ENCODE data around the gene CLASRP. TPM values are rescaled to one million over a fixed set of nuclear protein-coding genes. Genes with fewer than 3 reads are reported as not detected.

Gene CLASRP
- total RNA-seq, 1 donor from 2014 or later = 51.8 TPM

DNA sequence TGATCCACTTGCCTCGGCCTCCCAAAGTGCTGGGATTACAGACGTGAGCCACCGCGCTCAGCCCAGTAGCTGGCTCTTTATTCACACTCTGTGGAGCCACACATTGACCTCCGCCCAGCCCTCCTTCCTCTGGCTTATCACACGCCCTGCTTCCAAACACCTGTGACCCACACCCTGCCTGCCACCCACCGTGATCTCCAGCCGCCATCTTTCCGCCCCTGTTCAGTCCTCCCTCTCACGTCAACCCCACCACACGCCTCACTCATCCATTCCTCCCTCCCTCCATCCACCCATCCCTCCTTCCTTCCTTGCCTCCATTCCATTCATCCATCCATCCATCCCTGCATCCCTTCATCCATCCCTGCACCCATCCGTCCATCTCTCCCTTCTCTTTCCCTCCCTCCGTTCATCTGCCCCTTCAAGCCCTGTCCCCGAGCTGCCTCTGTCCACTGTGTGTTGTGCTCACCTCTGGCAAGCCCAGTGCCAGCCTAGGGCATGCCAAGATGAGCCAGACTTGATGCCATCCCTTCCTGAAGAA, 19.8 kb downstream of the CLASRP start:
- no peak for DNase-seq (ENCODE audit: low read depth)

DNA sequence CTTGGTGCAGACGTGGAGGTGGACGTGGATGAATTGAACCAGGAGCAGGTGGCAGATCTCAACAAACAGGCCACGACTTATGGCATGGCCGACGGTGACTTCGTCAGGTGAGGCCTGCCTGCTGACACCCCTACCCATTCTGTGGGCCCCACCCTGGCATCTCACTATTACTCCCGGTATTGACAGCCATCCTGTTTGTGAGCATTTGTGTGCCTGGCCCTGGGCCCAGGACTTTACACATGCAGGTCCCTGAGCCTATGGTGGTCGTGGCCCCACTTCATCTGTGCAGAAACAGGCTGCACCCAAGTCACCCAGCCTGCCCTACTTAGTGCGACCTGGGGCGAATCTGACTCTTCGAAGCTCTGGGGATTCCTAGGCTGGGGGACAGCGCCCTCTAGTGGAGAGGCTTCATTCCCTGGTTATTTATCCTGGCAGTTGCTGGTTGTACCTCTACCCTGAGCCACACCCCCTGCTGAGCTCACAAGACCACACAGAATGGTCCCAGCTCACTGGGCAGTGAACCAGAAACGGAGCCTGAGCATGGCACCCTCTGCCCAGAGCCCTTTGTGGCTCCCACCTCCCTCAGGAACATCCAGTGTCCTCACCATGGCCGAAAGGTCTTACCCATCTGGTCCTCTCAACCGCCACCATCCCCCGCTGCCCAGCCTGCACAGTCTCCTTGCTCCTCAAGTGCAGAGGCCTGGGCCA, 20.6 kb downstream of the CLASRP start:
- DNase-seq (ENCODE audit: low read depth) = peak; percentile 73

DNA sequence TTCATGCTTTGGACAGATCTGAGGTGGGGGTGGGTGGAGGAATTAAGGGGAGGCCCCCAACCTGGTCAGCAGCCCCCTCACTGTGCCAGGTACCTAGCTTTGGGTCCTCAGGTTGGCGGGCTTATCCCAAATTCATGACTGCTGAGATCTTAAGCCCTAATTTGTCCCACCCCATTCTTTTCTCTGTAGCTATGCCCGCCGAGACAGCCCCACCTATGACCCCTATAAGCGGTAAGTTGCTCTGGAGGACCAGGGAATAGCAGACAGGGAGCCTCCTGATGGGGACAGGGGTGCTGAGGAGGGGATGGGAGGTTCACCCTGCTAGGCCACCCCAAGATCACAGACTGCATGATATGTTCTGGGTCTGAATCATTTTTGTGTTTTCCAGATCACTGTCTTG, 23.1 kb downstream of the CLASRP start:
- DNase-seq (ENCODE audit: low read depth) = no peak

DNA sequence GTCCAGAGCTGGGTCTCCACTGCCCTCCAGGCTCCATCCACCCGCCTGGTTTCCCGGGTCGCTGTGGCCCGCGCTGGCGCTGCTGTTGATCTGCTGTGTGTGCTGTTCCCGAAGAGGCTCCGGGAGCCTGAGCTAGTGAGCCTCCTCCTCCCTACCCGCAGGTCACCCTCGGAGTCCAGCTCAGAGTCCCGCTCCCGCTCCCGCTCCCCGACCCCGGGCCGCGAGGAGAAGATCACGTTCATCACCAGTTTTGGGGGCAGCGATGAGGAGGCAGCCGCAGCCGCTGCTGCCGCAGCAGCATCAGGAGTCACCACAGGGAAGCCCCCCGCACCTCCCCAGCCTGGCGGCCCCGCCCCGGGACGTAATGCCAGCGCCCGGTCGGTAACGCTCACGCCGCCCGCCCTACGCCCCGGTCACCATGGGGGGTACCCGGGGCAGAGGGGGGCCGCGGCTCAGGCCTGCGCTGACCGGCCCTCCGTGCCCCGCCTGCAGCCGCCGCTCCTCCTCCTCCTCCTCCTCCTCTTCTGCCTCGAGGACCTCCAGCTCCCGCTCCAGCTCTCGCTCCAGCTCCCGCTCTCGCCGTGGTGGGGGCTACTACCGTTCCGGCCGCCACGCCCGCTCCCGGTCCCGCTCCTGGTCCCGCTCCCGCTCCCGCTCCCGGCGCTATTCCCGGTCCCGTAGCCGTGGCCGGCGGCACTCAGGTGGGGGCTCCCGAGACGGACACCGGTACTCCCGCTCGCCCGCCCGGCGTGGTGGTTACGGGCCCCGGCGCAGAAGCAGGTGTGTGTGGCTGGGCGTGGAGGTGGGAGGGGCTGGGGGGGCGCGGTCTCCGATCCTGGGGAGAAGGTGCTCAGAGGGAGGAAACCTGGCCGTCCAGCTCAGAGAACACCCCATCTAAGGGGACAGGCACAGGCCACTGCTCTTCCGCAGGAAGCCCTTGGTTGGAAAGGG, 25.3 kb downstream of the CLASRP start:
- no peak for DNase-seq (ENCODE audit: low read depth)

DNA sequence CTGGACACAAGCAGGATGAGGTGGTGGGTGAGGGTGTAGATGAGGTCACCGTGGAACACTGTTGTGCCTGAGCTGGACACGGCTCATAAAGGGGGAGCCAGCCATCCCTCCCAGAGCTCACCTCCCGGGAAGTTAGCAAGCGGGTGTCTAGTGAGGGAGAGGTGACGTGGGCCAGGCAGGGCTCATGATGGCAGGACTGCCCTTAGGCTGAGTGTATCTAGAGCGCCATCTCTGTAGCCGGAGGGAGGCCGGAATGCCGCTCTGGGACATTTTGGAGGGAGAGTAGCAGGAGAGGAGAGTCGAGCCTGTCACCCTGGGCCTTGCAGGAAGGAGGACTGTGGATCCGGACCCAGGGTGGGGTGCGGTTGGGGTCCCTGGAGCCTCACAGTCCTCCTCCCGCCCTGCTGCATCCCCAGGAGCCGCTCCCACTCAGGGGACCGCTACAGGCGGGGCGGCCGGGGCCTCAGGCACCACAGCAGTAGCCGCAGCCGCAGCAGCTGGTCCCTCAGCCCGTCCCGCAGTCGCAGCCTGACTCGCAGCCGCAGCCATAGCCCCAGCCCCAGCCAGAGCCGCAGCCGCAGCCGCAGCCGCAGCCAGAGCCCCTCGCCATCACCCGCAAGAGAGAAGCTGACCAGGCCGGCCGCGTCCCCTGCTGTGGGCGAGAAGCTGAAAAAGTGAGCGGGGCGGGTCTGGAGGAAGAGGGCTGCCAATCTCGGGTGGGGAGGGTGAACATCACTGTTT, 28.2 kb downstream of the CLASRP start:
- DNase-seq (ENCODE audit: low read depth) = no peak

DNA sequence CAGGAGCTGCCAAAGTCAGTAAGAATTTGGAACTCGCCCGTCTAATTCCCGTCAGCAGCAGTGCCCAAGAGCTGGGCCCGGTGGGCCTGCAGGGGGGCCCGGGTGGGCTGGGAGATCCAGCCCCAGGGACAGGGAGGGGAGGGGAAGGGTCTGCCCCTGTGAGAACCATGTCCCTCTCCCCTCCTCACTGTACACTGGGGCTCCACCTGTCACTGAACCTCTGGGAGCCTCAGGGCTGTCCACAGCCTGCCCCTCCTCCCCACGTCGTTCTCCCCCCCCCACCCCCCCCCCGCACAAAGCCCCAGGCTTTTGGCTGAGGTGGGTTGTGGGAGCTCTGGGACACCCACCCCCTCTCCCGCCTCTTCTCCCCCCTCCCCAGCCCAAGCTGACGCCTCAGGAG, 29.2 kb downstream of the CLASRP start:
- DNase-seq (ENCODE audit: low read depth) = no peak

DNA sequence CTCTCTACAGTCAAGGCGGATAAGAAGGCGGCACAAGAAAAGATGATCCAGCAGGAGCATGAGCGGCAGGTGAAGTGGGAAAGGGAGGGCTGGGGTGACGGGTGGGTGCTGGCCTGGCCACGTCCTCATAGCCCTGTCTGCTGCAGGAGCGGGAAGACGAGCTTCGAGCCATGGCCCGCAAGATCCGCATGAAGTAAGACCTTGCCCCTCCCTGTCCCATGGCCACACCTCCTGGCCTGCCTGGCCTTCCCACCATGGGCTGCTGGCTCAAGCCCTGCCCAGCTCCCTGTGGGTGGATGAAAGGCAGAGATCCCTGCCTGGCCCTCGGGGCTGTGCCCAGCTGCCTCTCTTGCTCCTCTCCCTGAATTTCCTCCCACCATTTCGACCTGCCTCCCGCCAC, 30.2 kb downstream of the CLASRP start:
- DNase-seq (ENCODE audit: low read depth) = no peak

DNA sequence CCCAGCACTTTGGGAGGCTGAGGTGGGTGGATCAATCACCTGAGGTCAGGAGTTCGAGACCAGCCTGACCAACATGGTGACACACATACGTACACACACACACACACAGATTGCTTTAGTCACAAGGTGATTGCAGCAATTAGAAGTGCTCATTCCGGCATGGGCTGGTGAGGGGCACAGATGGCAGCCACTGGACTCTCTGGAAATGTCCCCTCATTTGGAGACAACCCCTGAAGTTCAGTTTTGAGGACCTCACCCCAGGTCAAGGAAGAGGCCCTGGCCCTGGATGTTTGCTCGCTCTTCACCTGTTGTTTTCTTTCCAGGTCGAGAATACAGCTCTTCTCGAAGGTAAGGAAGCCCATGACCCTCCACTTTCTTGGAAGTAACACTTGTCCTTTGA, 31.4 kb downstream of the CLASRP start:
- DNase-seq (ENCODE audit: low read depth) = no peak

DNA sequence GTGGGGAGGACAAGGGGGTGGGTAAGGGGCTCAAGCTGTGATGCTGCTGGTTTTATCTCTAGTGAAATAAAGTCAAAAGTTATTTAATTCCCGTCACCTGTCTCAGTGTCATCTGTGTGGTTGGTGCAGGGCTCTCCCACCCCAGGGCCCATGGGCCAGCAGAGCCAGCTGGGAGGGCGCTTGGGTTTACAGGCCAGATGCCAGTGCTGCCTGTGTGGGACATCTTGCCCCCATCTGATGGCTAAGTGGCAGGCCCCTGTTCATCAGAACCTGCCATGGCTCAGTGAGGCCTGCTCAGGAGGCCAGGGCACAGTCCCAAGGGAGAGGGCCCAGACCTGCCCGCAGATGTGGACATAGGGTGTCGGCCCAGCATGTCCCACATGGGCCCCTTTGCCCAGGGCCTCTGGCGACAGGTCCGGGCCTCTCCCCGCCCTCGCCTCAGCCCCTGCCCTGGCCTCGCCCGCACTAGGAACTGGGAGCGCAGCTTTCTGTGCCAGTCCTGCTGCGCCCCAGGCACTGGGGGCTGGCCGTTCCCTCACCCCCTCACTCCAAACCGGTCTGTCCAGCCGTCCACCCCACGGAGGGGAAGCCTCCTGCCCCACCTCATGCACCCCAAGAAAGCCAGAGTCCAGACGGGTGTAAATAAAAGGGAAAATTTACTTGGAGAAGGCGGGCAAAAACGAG, 32.2 kb downstream of the CLASRP start:
- no peak for DNase-seq (ENCODE audit: low read depth)

DNA sequence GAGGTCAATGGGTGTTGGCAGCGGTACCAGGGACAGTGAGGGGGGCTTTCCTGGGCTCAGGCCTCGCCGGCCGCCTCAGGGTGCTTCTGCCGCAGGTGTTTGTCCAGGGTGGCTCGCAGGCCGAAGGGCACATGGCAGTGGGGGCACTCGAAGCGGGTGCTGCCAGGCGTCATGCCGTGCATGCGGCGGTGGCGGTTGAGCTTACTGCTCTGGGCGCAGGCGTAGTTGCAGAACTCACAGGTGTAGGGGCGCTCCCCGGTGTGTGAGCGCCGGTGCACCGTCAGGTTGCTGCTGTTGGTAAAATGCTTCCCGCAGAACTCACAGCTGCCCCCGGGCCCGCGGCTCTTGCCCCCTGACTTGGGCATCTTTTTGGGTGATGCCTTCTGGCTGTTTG, 32.7 kb downstream of the CLASRP start:
- no peak for DNase-seq (ENCODE audit: low read depth)

DNA sequence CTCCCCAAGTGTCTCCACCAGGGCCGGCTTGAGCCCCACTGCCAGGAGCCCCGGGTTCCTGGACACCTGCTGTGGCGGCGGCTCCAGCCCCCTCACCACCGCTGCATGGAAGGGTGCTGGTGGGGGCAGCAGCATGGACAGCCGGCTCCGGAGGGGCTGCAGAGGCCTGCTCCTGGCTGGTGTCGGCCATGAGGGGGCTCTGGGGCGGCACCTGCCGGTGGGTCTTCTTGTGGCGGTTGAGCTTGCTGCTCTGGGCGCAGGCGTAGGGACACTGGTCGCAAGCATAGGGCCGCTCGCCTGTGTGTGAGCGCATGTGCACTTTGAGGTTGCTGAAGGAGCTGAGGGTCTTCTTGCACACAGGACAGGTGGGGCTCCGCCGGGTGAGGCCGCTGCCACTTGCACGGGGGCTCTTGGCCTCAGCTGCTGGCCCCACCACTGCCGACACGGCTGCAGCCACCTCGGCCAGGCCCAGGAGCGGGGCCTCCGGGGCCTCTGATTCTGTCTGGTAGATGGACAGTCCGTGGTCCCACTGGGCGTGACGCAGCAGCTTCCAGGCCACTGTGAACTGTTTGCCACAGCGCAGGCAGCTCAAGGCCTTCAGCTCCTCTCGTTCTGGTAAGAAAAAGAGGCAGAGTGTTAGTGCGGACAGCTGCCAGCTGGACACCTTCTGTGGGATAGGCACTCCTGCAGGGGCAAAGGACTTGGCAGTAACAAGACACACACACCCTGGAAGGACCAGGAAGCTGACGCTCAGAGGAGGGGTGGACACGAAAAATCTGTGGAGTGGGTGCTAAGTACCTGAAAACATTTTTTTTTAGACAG, 33.3 kb downstream of the CLASRP start:
- DNase-seq (ENCODE audit: low read depth) = no peak

DNA sequence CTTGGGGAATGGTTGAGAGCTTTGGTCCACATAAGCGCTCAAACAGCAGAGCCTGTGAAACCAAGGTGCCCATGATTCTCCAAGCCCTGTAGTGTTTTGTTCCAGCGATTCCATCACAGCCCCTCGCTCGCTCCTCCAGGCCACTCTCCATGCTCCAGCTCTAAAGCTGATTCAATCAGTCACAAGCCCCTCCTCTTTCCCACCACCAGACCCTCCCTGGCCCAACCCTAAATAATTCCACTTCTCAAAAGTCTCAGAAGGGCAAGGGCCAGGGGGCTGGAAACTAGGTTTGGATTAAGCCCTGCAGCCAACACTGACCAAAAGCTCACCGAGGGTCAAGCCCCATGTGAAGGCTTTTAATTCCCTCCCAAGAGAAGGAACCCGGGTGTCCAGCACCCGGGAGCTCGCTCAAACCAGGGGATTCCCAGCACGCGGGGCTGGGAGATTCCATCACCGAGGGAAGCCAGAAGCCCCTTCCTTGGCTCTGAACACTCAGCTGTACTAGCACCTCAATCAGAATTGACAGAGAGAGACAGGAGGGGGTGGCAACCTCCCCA, 36.0 kb downstream of the CLASRP start:
- DNase-seq (ENCODE audit: low read depth) = no peak

DNA sequence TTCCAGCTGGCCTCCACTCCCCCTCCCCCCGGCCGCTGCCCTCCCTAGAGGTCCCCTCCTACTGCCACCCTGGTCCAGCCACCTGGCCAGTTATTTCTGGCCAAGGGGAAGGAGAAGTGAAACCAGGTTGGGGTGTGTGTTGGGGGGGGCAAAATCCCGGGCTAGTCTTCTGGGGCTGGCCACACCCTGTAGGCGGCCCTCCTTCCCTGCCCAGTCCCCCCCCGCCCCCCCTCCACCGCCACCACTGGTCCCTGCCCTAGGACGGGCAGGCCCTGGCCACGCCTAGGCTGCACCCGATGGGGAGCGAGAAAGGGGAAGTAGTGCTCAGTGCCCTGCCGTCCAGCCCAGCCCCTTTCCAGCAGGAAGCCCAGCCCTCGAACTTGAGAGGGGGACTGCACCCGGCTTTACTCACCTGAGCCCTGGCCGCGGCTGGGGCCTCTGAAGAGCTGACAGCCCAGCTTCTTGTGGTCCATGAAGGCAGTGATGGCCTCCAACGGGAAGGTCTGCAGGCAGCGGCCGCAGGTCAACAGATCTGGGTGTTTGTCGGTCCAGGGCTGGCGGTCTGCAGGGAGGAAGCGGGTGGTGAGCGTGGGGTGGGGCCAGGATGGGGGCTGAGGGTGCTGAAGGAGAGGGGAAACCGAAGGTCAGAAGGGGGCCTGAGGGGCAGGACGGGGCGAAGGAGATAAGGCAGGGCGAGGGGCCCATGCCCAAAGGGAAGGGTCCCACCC, 36.6 kb downstream of the CLASRP start:
- DNase-seq (ENCODE audit: low read depth) = peak; percentile 35

DNA sequence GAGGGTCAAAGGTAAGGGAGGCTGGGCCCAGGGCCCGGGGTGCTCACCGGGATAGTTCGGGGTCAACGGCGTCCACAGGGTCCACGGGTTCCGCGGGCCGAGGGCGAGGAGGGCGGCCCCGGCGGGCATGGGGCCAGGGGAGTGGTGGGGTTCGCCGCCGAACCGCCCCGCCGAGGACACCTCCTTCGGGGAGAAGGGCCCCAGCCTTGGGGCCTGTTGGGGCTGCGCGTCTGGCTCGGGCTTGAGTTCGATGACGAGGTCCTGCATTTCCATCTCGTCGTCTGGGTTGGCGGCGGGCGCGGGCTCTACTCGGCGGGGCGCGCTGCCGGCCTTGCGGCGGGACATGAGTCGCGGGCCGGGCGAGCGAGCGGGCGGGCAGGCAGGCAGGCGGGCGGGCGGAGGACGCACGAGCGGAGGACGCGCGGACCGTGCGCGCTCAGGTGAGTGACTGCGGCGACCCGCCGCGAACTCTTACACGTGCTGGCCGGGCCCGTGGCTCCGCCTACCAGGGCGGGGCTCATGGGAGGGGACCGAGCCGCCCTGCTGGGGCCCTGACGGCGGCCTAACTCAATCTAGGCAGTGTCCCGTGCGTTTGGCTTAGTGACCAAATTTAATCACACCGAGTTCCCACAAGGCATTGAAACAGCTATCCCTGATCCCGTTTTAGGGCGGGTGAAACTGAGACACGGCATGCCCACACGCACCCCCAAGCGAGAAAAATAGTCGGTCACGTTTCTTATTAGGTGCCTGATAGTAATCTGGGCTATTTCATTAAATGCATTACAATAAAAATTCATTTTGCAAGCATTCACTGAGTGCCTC, 37.4 kb downstream of the CLASRP start, which contains the start of gene ZNF296:
ZNF296 (minus strand) TSS at position 450 of the 822 bp plus-strand sequence; CDS start at position 345, 105 bp downstream.
- no peak for DNase-seq (ENCODE audit: low read depth)

DNA sequence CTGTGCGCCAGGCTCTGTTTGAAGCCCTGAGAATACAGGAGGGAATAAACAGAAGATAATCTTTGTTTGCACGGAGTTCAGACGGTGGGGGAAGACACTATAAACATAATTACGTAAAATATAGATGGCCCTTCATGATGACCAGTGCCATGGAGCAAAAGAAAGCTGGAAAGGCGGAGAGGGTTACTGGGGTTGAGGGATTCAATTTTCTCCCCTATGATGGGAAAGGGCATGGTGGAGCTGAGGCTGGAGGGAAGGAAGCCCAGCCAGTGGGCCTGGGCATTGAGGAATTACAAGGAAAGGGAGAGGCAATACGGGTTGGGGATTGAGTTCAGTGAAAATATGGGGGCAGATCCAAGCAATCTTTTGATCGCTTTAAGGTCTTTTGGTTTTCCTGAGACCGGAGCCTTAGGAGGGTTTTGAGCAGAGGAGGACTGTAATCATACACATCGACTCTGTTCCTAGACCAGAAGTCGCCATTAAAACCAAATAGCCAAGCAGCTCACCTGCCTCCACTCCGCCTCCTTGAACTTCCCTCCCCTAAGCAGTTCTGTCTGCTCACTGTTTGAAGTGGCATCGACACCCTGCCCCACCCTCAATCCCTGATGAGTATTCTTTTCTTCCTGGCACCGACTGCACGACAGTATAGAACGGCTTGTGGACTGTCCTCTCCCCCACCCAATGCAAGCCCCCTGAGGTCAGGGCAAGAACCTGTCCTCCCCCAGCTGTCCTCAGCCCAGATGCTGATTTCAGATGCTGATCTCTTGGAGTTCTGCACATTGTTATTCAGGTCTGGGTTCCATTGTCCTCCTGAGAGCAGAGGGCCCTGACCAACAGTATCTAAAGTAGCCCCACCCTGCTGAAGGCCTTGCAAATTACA, 38.2 kb downstream of the CLASRP start:
- no peak for DNase-seq (ENCODE audit: low read depth)

DNA sequence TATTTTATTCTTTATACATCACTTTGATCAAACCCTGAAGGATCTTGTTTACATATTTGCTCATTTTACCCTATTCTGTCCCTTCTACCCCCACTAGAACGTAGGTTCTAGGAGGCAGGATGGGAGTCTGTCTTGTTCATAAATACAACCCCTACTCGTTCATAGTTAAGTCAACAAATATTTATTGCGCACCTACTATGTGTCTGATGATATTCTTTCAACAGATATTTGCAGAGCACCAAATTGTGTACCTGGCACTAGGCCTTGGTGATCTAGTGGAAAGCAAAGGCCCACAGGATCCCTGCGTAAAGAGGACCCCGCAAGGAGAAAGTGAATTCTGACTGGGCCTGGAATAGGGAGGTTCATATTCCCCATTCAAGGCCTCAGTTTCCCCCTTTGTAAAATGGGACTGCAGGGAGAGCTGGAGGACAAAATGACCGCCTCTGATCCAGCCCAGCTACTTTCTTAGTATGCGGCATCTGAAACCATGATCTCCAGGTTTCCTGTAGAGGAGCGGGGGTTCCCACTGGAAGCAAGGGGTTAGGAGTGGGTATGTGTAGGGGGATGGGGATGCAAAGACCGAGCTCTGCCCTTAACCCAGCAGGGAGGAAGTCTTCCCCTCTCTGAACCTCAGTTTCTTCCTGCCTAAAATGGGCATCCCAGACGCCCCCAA, 39.7 kb downstream of the CLASRP start:
- DNase-seq (ENCODE audit: low read depth) = no peak
